Stromal cell of bone marrow (primary cell): ENCODE results near the gene EPG5.

Source experiments
- DNase-seq: peaks from one replicate; pipeline ENCODE4 v3.0.0-alpha.2; 2012; ENCODE audit warnings: low read depth

The EPG5 gene

GRCh38 chr18:45913276-45913675 lies 53.9 kb downstream of the EPG5 start:
- DNase-seq, result no peak

- peak; percentile 18 for DNase-seq
These were observed 56.6 kb downstream of the EPG5 start for GRCh38 chr18:45910405-45911023.

- DNase-seq, result no peak
These were observed 65.4 kb downstream of the EPG5 start for GRCh38 chr18:45901654-45902210.

- no peak for DNase-seq
These were observed 66.5 kb downstream of the EPG5 start for GRCh38 chr18:45900623-45901022.

GRCh38 chr18:45896991-45897390 lies 70.1 kb downstream of the EPG5 start:
- DNase-seq, result no peak

GRCh38 chr18:45896452-45896851 lies 70.7 kb downstream of the EPG5 start:
- DNase-seq, result no peak

- DNase-seq, result no peak
These were observed 71.8 kb downstream of the EPG5 start for GRCh38 chr18:45895339-45895738.

- DNase-seq, result no peak
These were observed 72.3 kb downstream of the EPG5 start for GRCh38 chr18:45894818-45895217.

- DNase-seq, result no peak
These were observed 75.3 kb downstream of the EPG5 start for GRCh38 chr18:45891806-45892205.

- no peak for DNase-seq
These were observed 76.5 kb downstream of the EPG5 start for GRCh38 chr18:45890606-45891005.

- no peak for DNase-seq
These were observed 77.6 kb downstream of the EPG5 start for GRCh38 chr18:45889419-45890064.

GRCh38 chr18:45887585-45887984 lies 79.5 kb downstream of the EPG5 start:
- DNase-seq, result no peak

- no peak for DNase-seq
These were observed 86.1 kb downstream of the EPG5 start for GRCh38 chr18:45880876-45881558.

GRCh38 chr18:45879681-45880655 lies 87.2 kb downstream of the EPG5 start:
- peak; percentile 43 for DNase-seq

GRCh38 chr18:45877403-45877802 lies 89.7 kb downstream of the EPG5 start:
- no peak for DNase-seq

GRCh38 chr18:45876161-45876560 lies 91.0 kb downstream of the EPG5 start:
- DNase-seq, result no peak

GRCh38 chr18:45874491-45875184 lies 92.5 kb downstream of the EPG5 start:
- DNase-seq, result no peak

GRCh38 chr18:45871431-45872084 lies 95.6 kb downstream of the EPG5 start:
- no peak for DNase-seq

- no peak for DNase-seq
These were observed 96.7 kb downstream of the EPG5 start for GRCh38 chr18:45870419-45870818.

GRCh38 chr18:45865466-45865865 lies 101.7 kb downstream of the EPG5 start:
- DNase-seq, result no peak

GRCh38 chr18:45864081-45864480 lies 103.0 kb downstream of the EPG5 start:
- no peak for DNase-seq
